Measurements from ENCODE around the gene PRR14.

DNA sequence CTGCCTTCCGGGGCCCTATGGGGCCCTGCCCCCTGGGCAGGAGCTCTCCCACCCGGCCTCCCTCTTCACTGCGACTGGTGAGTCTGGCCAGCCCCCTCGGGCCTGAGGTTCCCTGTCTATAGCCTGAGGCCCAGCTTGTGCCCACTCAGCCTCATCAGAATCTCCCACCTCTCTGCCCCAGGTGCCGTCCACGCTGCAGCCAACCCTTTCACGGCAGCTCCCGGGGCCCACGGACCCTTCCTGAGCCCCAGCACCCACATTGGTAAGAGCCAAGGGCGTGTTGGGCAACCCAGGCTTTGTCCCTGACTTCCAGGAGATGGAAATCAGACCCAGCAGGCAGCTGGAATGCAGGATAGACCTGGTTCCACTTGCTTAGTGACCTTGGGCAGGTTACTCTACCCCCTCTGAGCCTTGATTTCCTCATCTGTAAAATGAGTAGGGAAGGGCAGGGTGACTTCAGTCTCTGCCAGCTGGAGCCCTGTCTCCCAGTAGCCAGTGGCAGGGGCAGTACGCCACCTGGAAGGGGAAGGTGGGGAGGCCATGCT is 16.7 kb downstream of the PRR14 start:
- TF ChIP-seq, protein P1, sequence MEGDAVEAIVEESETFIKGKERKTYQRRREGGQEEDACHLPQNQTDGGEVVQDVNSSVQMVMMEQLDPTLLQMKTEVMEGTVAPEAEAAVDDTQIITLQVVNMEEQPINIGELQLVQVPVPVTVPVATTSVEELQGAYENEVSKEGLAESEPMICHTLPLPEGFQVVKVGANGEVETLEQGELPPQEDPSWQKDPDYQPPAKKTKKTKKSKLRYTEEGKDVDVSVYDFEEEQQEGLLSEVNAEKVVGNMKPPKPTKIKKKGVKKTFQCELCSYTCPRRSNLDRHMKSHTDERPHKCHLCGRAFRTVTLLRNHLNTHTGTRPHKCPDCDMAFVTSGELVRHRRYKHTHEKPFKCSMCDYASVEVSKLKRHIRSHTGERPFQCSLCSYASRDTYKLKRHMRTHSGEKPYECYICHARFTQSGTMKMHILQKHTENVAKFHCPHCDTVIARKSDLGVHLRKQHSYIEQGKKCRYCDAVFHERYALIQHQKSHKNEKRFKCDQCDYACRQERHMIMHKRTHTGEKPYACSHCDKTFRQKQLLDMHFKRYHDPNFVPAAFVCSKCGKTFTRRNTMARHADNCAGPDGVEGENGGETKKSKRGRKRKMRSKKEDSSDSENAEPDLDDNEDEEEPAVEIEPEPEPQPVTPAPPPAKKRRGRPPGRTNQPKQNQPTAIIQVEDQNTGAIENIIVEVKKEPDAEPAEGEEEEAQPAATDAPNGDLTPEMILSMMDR (IDR thresholded peaks at IDR 0.05; ENCODE audit: poor library complexity), result no peak
- no peak for TF ChIP-seq EZH2phosphoT487 (IDR thresholded peaks at IDR 0.05; ENCODE audit: low read depth, severe bottlenecking, unreplicated experiment)
